ENCODE measurements around the gene DMGDH.

- TF ChIP-seq SIN3A (IDR thresholded peaks at IDR 0.05; ENCODE audit: low read depth, low read length) (no peak), YY1 (IDR thresholded peaks at IDR 0.05; ENCODE audit: low read depth, low read length) (no peak), USF1 (IDR thresholded peaks at IDR 0.05; ENCODE audit: borderline replicate concordance, extremely low read length, insufficient read depth, low read depth, low read length) (no peak), REST (IDR thresholded peaks at IDR 0.05; ENCODE audit: low read depth, low read length) (no peak), CREB1 (IDR thresholded peaks at IDR 0.05; ENCODE audit: low read depth) (no peak), EP300 (IDR thresholded peaks at IDR 0.05; ENCODE audit: borderline replicate concordance in 1 of 2, control insufficient read depth in 1 of 2, low read depth in 2 of 2, low read length in 2 of 2) (no peak), ZSCAN29 (IDR thresholded peaks at IDR 0.05) (no peak)
These were observed 38.0 kb downstream of the DMGDH start for GRCh38 chr5:79031485-79031867.

Data from GM12878 (cell line).